ENCODE results near the gene IKBKE. TPM values are rescaled to one million over a fixed set of nuclear protein-coding genes. Genes with fewer than 3 reads are reported as not detected.

The IKBKE gene
- total RNA-seq, 1 donor = 18.8 TPM

GRCh38 chr1:206541236-206541833 lies 71.1 kb downstream of the IKBKE start:
- H3K36me3 ChIP-seq (ENCODE audit: insufficient read depth, low read length) = no peaks in the 10 kb centered on the region
- no peak for DNase-seq (ENCODE audit: insufficient read length, low spot score, missing footprints)
- no peak overlapping the region for H3K4me2 ChIP-seq (ENCODE audit: insufficient read depth, low read length)
- peaks cover 18% of the 10 kb centered on the region for H3K4me1 ChIP-seq (ENCODE audit: insufficient read depth, low read length)
- H2AFZ ChIP-seq (ENCODE audit: low read length) = no peak overlapping the region
- H4K20me1 ChIP-seq (ENCODE audit: insufficient read depth, low read length) = no peaks in the 10 kb centered on the region
- H3K4me3 ChIP-seq (ENCODE audit: insufficient read depth, low read length) = no peak overlapping the region
- H3K27ac ChIP-seq (ENCODE audit: low read depth, low read length) = no peak overlapping the region
- H3K79me2 ChIP-seq (ENCODE audit: insufficient read depth, low read length) = no peaks in the 10 kb centered on the region
- TF ChIP-seq, protein P1, sequence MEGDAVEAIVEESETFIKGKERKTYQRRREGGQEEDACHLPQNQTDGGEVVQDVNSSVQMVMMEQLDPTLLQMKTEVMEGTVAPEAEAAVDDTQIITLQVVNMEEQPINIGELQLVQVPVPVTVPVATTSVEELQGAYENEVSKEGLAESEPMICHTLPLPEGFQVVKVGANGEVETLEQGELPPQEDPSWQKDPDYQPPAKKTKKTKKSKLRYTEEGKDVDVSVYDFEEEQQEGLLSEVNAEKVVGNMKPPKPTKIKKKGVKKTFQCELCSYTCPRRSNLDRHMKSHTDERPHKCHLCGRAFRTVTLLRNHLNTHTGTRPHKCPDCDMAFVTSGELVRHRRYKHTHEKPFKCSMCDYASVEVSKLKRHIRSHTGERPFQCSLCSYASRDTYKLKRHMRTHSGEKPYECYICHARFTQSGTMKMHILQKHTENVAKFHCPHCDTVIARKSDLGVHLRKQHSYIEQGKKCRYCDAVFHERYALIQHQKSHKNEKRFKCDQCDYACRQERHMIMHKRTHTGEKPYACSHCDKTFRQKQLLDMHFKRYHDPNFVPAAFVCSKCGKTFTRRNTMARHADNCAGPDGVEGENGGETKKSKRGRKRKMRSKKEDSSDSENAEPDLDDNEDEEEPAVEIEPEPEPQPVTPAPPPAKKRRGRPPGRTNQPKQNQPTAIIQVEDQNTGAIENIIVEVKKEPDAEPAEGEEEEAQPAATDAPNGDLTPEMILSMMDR (IDR thresholded peaks at IDR 0.05; ENCODE audit: extremely low read depth, low read depth, low read length) = no peak
- no peaks in the 10 kb centered on the region for H3K9me3 ChIP-seq (ENCODE audit: low read depth, low read length)
- H3K27me3 ChIP-seq (ENCODE audit: insufficient read depth, low read length) = no peaks in the 10 kb centered on the region

- no peaks in the 10 kb centered on the region for H4K20me1 ChIP-seq (ENCODE audit: insufficient read depth, low read length)
- peak; percentile 87 for DNase-seq (ENCODE audit: insufficient read length, low spot score, missing footprints)
- TF ChIP-seq, protein P1 (IDR thresholded peaks at IDR 0.05; ENCODE audit: extremely low read depth, low read depth, low read length) = peak; percentile 89
These were observed 74.4 kb downstream of the IKBKE start for GRCh38 chr1:206544562-206545257.

GRCh38 chr1:206545351-206545750 lies 75.1 kb downstream of the IKBKE start:
- peaks cover 4% of the 10 kb centered on the region for H3K4me1 ChIP-seq (ENCODE audit: insufficient read depth, low read length)
- peaks cover 11% of the 10 kb centered on the region for H3K27me3 ChIP-seq (ENCODE audit: insufficient read depth, low read length)
- no peak for DNase-seq (ENCODE audit: insufficient read length, low spot score, missing footprints)
- no peaks in the 10 kb centered on the region for H3K9me3 ChIP-seq (ENCODE audit: low read depth, low read length)
- H3K4me3 ChIP-seq (ENCODE audit: insufficient read depth, low read length) = no peak overlapping the region
- no peaks in the 10 kb centered on the region for H3K79me2 ChIP-seq (ENCODE audit: insufficient read depth, low read length)
- no peak overlapping the region for H2AFZ ChIP-seq (ENCODE audit: low read length)
- H4K20me1 ChIP-seq (ENCODE audit: insufficient read depth, low read length) = no peaks in the 10 kb centered on the region
- no peak overlapping the region for H3K27ac ChIP-seq (ENCODE audit: low read depth, low read length)
- H3K36me3 ChIP-seq (ENCODE audit: insufficient read depth, low read length) = no peaks in the 10 kb centered on the region
- TF ChIP-seq, protein P1 (IDR thresholded peaks at IDR 0.05; ENCODE audit: extremely low read depth, low read depth, low read length) = no peak
- no peak overlapping the region for H3K4me2 ChIP-seq (ENCODE audit: insufficient read depth, low read length)

More at GRCh38 chr1:206544562-206545257, 74.4 kb downstream of the IKBKE start:
- Histone ChIP-seq H3K36me3 (ENCODE audit: insufficient read depth, low read length) (no peaks in the 10 kb centered on the region), H3K4me2 (ENCODE audit: insufficient read depth, low read length) (no peak overlapping the region), H3K27ac (ENCODE audit: low read depth, low read length) (no peak overlapping the region), H3K4me3 (ENCODE audit: insufficient read depth, low read length) (no peak overlapping the region), H2AFZ (ENCODE audit: low read length) (no peak overlapping the region), H3K79me2 (ENCODE audit: insufficient read depth, low read length) (no peaks in the 10 kb centered on the region), H3K27me3 (ENCODE audit: insufficient read depth, low read length) (peaks cover 5% of the 10 kb centered on the region), H3K9me3 (ENCODE audit: low read depth, low read length) (no peaks in the 10 kb centered on the region), H3K4me1 (ENCODE audit: insufficient read depth, low read length) (peaks cover 10% of the 10 kb centered on the region)

Small RNAs within 50 kb of the gene (small RNA-seq; reads per million reads assigned to genes)
- gene MIR6769B = not detected

Other genes with a start within 250 kb of the IKBKE start
- 0.59 and 0.72 TPM in 2 replicates for gene RASSF5, start 37.1 kb downstream of the IKBKE start, total RNA-seq
- 52.8 and 53.6 TPM in 2 replicates for gene EIF2D, start 142.0 kb downstream of the IKBKE start, total RNA-seq
- 52.1 and 54.8 TPM in 2 replicates for gene DYRK3, start 165.1 kb downstream of the IKBKE start, total RNA-seq
- 38.0 and 40.1 TPM in 2 replicates for gene MAPKAPK2, start 214.4 kb downstream of the IKBKE start, total RNA-seq